T-helper 1 cell (primary cell): Measurements from ENCODE around the gene C5orf47.

Source experiments
- DNase-seq, 5 donors: peaks; one replicate each; pipeline ENCODE4 v3.0.0-alpha.2; 2012 to 2020

C5orf47 gene

GRCh38 chr5:174044466-174045254 is 55.7 kb downstream of the C5orf47 start:
- no peak for DNase-seq

GRCh38 chr5:174045470-174046025 is 56.6 kb downstream of the C5orf47 start, which contains the start of gene NSG2:
TSS of gene NSG2 (plus strand) at chr5:174045706. CDS start at chr5:174046756, 1,050 bp downstream.
- DNase-seq = peak in 1 of 5 donors; percentile 27

GRCh38 chr5:174046558-174046957 is 57.6 kb downstream of the C5orf47 start:
- no peak for DNase-seq

- no peak for DNase-seq
These were observed 58.6 kb downstream of the C5orf47 start for GRCh38 chr5:174047472-174048099.

- DNase-seq = no peak
These were observed 63.7 kb downstream of the C5orf47 start for GRCh38 chr5:174052636-174053035.

GRCh38 chr5:174053905-174054304 is 64.9 kb downstream of the C5orf47 start:
- DNase-seq = no peak
